Endothelial cell of umbilical vein (primary cell): Measurements from ENCODE around the gene RHEX. TPM values are rescaled to one million over a fixed set of nuclear protein-coding genes. Genes with fewer than 3 reads are reported as not detected.

ENCODE experiments used
- BruUV-seq: library from RNA; stranded (reverse); fragments of 400-500 nt; replicated peaks from 2 replicates; lab custom pipeline; 2021; lab: Mats Ljungman, UMichigan
- CTCF ChIA-PET: fragments of 300-600, 350-600 bp; sonication (Branson Sonifier 250); formaldehyde crosslinking; loops from one replicate; lab custom pipeline; 2021; ENCODE audit warnings: antibody characterized with exemption, inconsistent platforms; lab: Charles Lee
- POLR2A ChIA-PET: fragments of 300-600, 350-600 bp; sonication (Branson Sonifier 250); formaldehyde crosslinking; loops from one replicate; lab custom pipeline; 2021; ENCODE audit warnings: antibody characterized with exemption, inconsistent platforms; lab: Charles Lee
- DNase-seq: peaks from one replicate; pipeline ENCODE4 v3.0.0-alpha.2; 2011; ENCODE audit warnings: low read depth, low spot score
- FAIRE-seq: peaks from 2 replicates; lab custom pipeline; 2011; peaks lifted over from hg19 to GRCh38; lab: Jason Lieb, UNC
- H2AFZ ChIP-seq: 2 replicates; pipeline ENCODE4 v1.6.0; 2012; ENCODE audit warnings: low read depth, low read length, control low read depth, inconsistent platforms
- H3K27ac ChIP-seq: 2 replicates; pipeline ENCODE4 v1.5.1; 2011; ENCODE audit warnings: low read depth, mild to moderate bottlenecking, control low read depth, low read length, moderate library complexity; ENCODE audit not compliant: insufficient read depth
- H3K27me3 ChIP-seq, 2 experiments: 2 replicates each; pipeline versions ENCODE4 v1.6.0 to v1.6.1; 2011; ENCODE audit warnings: low read length in 2 of 2, mixed read lengths in 1 of 2; ENCODE audit not compliant: control insufficient read depth in 2 of 2, insufficient read depth in 2 of 2
- H3K36me3 ChIP-seq, 2 experiments: 2 replicates in 1 of 2; 3 replicates in 1 of 2; pipeline ENCODE4 v1.5.1; 2011; ENCODE audit warnings: low read length in 2 of 2, mild to moderate bottlenecking in 1 of 2, moderate library complexity in 1 of 2; ENCODE audit not compliant: control insufficient read depth in 2 of 2, insufficient read depth in 2 of 2; ENCODE audit errors: extremely low read depth in 1 of 2
- H3K4me1 ChIP-seq: 3 replicates; pipeline ENCODE4 v1.5.1; 2011; ENCODE audit warnings: mild to moderate bottlenecking, low read length; ENCODE audit not compliant: control insufficient read depth, insufficient read depth; ENCODE audit errors: extremely low read depth
- H3K4me2 ChIP-seq: 2 replicates; pipeline ENCODE4 v1.6.1; 2011; ENCODE audit warnings: low read length, control low read depth, mixed read lengths; ENCODE audit not compliant: insufficient read depth
- H3K4me3 ChIP-seq, 3 experiments: fragments of 200-600 bp in 1 of 3; sonication (generic), shearing (Covaris generic) in 1 of 3; replicated peaks in 1 of 3; 2 replicates each; pipeline ENCODE4 v1.5.1; 2011 to 2016; ENCODE audit warnings: control low read depth in 3 of 3, low read length in 3 of 3, mild to moderate bottlenecking in 2 of 3, inconsistent platforms in 1 of 3, low read depth in 1 of 3, moderate library complexity in 1 of 3; ENCODE audit not compliant: insufficient read depth in 1 of 3
- H3K79me2 ChIP-seq: 2 replicates; pipeline ENCODE4 v1.6.0; 2012; ENCODE audit warnings: low read length, inconsistent platforms; ENCODE audit not compliant: control insufficient read depth, insufficient read depth
- H3K9ac ChIP-seq: replicated peaks from 2 replicates; pipeline ENCODE3; 2011; ENCODE audit warnings: low read length, control low read depth; ENCODE audit not compliant: insufficient read depth; ENCODE audit errors: extremely low read depth
- H3K9me1 ChIP-seq: replicated peaks from 3 replicates; pipeline ENCODE4 v1.6.0; 2011; ENCODE audit warnings: mild to moderate bottlenecking, low read length; ENCODE audit not compliant: control insufficient read depth, insufficient read depth; ENCODE audit errors: extremely low read depth
- H3K9me3 ChIP-seq: replicated peaks from 2 replicates; pipeline ENCODE4 v1.5.1; 2012; ENCODE audit warnings: low read length, inconsistent platforms; ENCODE audit not compliant: control insufficient read depth, insufficient read depth
- H4K20me1 ChIP-seq: replicated peaks from 2 replicates; pipeline ENCODE3; 2011; ENCODE audit warnings: mild to moderate bottlenecking, low read length; ENCODE audit not compliant: control insufficient read depth, insufficient read depth; ENCODE audit errors: extremely low read depth
- CTCF ChIP-seq, 2 donors: IDR thresholded peaks; 1 replicate in 1 of 2; 2 replicates in 1 of 2; pipeline ENCODE4 v1.5.1; 2011; ENCODE audit warnings: low read length in 2 of 2, mild to moderate bottlenecking in 2 of 2, moderate library complexity in 2 of 2, control low read depth in 1 of 2, inconsistent platforms in 1 of 2, low read depth in 1 of 2; ENCODE audit not compliant: insufficient read depth in 1 of 2; ENCODE audit errors: extremely low read depth in 1 of 2
- EZH2 ChIP-seq: IDR thresholded peaks from 2 replicates; pipeline ENCODE4 v1.6.1; 2012; ENCODE audit warnings: borderline replicate concordance, low read depth, mild to moderate bottlenecking, moderate library complexity, low read length, inconsistent platforms; ENCODE audit not compliant: severe bottlenecking
- FOS ChIP-seq: IDR thresholded peaks from 2 replicates; pipeline ENCODE4 v1.6.1; 2011; ENCODE audit warnings: mild to moderate bottlenecking, low read length, moderate library complexity, borderline replicate concordance; ENCODE audit not compliant: insufficient read depth
- GATA2 ChIP-seq: IDR thresholded peaks from 2 replicates; pipeline ENCODE4 v1.7.0; 2011; ENCODE audit warnings: low read depth, mild to moderate bottlenecking, moderate library complexity, mixed read lengths, low read length; ENCODE audit not compliant: insufficient read length, insufficient read depth
- JUN ChIP-seq: IDR thresholded peaks from 2 replicates; pipeline ENCODE4 v1.6.1; 2011; ENCODE audit warnings: borderline replicate concordance, low read depth; ENCODE audit not compliant: insufficient read length, insufficient read depth
- MAX ChIP-seq: IDR thresholded peaks from 2 replicates; pipeline ENCODE4 v1.6.1; 2011; ENCODE audit not compliant: insufficient read depth, insufficient read length
- MYC ChIP-seq: IDR thresholded peaks from one replicate; pipeline ENCODE4 v1.6.1; 2011; ENCODE audit warnings: mild to moderate bottlenecking, low read depth, low read length
- POLR2A ChIP-seq: IDR thresholded peaks from 2 replicates; pipeline ENCODE4 v1.6.1; 2012; ENCODE audit warnings: low read depth, mild to moderate bottlenecking, control low read depth, low read length
- POLR2AphosphoS5 ChIP-seq: IDR thresholded peaks from 2 replicates; pipeline ENCODE4 v1.6.1; 2012; ENCODE audit warnings: low read depth, mild to moderate bottlenecking, control low read depth, low read length, moderate library complexity; ENCODE audit not compliant: insufficient read depth
- dilution Hi-C: fragments of 300-500 bp; cut with MboI; formaldehyde crosslinking; loops from one replicate; pipeline ENCODE4 v1.15.0; 2019; ENCODE audit warnings: low sequenced_read_pairs; ENCODE audit not compliant: extremely low pct_ligation_motif_present
- intact Hi-C: fragments of 100-400 bp; cut with micrococcal nuclease; formaldehyde crosslinking; loops from one replicate; pipeline ENCODE4 v1.10.0; 2022
- polyA plus RNA-seq, 4 experiments: library from polyadenylated mRNA; depleted of rRNA in 3 of 4; stranded (reverse) in 3 of 4; unstranded in 1 of 4; fragments of >200 nt; gene quantifications; 2 replicates each; pipeline versions ENCODE4 v1.2.1 to v1.2.3, GENCODE V29; 2011 to 2012; ENCODE audit warnings: missing spikeins in 1 of 4
- total RNA-seq: library from RNA; stranded (reverse); gene quantifications from 2 replicates; pipeline ENCODE4 v1.2.3, GENCODE V29; 2021

RHEX gene
- total and polyA plus RNA-seq, 2 donors (not counting 3 experiments of a cell fraction or from before 2014, with no cell fraction given), result not detected

GRCh38 chr1:206142011-206142410 lies 89.0 kb downstream of the RHEX start:
- H3K27me3 ChIP-seq, result peaks cover 41% of the 10 kb centered on the region in 2 experiments

More at GRCh38 chr1:206142011-206142410, 89.0 kb downstream of the RHEX start:
- no peak for FAIRE-seq
- TF ChIP-seq POLR2AphosphoS5 (no peak), CTCF (IDR thresholded peaks at IDR 0.05; ENCODE audit: extremely low read depth in 1 of 2, insufficient read depth in 1 of 2, low read depth in 1 of 2, low read length in 2 of 2) (no peak), JUN (no peak), FOS (no peak), MYC (no peak), POLR2A (no peak), MAX (no peak), GATA2 (no peak), EZH2 (no peak)
- Histone ChIP-seq H3K9me3 (no peaks in the 10 kb centered on the region), H3K79me2 (no peaks in the 10 kb centered on the region), H3K4me1 (no peaks in the 10 kb centered on the region), H3K4me3 (no peak overlapping the region), H3K9me1 (no peaks in the 10 kb centered on the region), H3K27ac (no peak overlapping the region), H2AFZ (no peak overlapping the region), H3K9ac (no peak overlapping the region), H4K20me1 (no peaks in the 10 kb centered on the region), H3K36me3 (no peaks in the 10 kb centered on the region), H3K4me2 (no peak overlapping the region)
- POLR2A ChIA-PET, result no interaction called here
- intact Hi-C loops (no loop called here), dilution Hi-C loops (no loop called here)
- DNase-seq, result no peak
- no TSS peak for BruUV-seq
- CTCF ChIA-PET, result no interaction called here
